Hematopoietic multipotent progenitor cell treated with erythropoietin and hydrocortisone succinate and interleukin-3 and kit ligand, for 15 days (in vitro differentiated cells): ENCODE data around the gene HIF3A.

ENCODE experiments used
- DNase-seq: peaks from one replicate; pipeline ENCODE4 v3.0.0-alpha.2; 2015; ENCODE audit warnings: low spot score

The HIF3A gene

DNA sequence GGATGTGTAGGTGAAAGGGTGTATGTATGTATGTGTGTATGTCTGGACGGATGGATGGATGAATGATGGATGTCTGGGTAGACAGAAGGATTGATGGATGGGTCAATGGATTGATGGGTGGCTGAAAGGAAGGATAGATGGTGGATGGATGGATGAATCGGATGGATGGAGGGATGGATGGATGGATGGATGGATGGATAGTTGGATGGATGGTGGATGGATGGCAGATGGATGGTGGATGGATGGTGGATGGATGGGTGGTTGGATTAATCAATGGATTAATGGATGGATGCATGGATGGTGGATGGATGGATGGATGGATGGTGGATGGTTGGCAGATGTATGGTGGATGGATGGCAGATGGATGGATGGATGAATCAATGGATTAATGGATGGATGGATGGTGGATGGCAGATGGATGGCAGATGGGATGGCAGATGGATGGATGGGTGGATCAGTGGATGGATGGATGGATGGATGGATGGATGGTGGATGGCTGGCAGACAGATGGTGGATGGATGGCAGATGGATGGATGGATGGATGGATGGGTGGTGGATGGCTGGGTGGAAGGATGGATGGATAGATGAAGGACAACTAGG lies 33.6 kb downstream of the HIF3A start:
- DNase-seq = no peak

- no peak for DNase-seq
These were observed 40.6 kb downstream of the HIF3A start for GRCh38 chr19:46337487-46337886.

GRCh38 chr19:46339446-46339845 lies 42.6 kb downstream of the HIF3A start:
- DNase-seq = no peak

DNA sequence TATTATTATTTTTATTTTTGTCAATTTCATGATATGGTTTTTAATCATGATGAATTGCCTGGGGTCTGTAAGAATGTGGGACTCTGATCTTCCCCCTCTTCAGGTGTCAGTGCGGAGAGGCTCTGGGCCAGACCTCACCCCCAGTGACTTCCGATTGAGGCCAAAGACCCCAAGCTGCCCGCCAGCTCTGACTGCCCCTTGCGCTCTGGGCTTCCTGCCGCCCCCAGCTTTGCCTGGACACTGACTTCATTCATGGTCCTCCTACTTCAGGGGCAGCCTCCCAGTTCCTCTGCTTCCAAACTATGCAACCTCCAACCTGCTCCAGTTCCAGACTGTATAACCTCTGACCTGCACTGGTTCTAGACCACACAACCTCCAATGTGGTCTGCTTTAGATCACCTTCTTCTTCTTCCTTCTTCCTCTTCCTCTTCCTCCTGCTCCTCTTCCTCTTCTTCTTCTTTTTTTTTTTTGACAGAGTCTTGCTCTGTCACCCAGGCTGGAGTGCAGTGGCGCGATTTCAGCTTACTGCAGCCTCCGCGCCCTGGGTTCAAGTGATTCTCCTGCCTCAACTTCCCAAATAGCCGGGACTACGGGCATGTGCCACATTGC lies 43.3 kb downstream of the HIF3A start:
- no peak for DNase-seq

- DNase-seq = no peak
These were observed 45.1 kb downstream of the HIF3A start for GRCh38 chr19:46341937-46342336.

DNA sequence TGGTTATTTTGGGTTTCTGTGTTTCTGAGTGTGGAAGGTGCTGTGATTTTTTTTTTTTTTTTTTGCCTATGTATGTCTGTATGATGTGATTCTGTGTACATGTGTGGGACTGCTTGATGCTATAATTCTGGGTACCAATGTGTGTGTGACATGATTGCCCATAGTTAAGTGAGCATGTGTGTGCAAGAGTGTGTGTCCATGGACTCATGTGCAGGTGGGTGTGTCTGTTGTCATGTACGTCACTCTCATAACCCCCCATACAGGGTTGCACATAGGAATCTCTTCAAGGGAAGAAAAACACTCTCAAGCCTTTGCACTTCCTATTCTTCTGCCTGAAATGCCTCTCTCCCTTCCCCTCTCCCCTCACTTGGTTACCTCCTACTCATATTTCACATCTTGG lies 47.5 kb downstream of the HIF3A start:
- no peak for DNase-seq

GRCh38 chr19:46345157-46345556 lies 48.3 kb downstream of the HIF3A start:
- no peak for DNase-seq

DNA sequence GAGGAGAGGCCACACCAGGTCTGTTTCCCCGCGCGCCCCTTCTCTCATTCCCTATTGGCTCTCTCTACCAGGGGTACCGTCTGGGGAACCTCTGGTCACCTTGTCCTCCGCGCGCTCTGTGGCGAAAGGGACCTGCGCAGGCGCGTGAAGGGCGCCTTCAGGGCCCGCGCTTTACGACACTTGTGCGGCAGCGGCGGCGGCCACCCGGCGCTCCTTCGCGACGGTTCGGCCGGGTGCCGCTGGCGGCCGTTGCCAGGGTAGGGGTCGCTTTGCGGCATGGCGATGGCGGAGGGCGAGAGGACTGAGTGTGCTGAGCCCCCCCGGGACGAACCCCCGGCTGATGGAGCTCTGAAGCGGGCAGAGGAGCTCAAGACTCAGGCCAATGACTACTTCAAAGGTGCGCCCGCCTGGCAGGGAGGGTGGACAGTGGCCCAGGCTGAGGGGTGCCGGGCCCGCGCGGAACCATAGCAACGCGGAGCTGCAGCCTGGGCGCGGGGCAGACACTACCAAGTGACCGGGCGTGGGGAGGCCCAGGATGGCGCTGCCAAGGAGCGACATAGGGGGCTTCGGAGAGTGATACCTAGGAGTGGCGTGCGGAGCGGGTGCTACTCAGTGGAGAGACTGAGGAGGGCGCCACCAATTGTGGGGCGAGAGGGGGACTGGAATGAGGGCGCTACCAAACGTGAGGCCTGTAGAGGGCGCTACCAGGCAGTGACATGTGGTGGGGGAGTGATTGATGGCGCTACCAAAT lies 50.2 kb downstream of the HIF3A start, which contains the start of gene PPP5C:
Gene PPP5C, plus strand, starts transcription at position 267 of the 751 bp plus-strand sequence. Its CDS starts 10 bp downstream, at position 277.
- DNase-seq = peak; percentile 83

- no peak for DNase-seq
These were observed 50.7 kb downstream of the HIF3A start for GRCh38 chr19:46347572-46347883.

DNA sequence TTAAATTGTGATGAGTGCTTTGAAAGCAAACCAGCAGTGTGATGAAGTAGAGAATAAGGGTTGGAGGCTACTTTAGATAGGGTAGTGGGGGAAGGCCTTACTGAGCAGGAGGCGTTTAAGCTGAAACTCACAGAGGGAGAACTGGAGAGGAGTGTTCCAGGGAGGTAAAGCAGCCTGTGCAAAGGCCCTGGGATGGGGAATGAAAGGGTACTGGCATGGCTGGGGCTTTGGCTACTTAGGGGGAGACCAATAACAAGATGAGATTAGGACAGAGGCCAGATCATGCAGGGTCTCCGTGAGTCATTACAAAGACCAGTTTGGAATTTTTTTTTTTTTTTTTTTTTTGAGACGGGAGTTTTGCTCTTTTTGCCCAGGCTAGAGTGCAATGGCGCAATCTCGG lies 51.1 kb downstream of the HIF3A start:
- DNase-seq = no peak

GRCh38 chr19:46349311-46349993 lies 52.6 kb downstream of the HIF3A start:
- DNase-seq = no peak

DNA sequence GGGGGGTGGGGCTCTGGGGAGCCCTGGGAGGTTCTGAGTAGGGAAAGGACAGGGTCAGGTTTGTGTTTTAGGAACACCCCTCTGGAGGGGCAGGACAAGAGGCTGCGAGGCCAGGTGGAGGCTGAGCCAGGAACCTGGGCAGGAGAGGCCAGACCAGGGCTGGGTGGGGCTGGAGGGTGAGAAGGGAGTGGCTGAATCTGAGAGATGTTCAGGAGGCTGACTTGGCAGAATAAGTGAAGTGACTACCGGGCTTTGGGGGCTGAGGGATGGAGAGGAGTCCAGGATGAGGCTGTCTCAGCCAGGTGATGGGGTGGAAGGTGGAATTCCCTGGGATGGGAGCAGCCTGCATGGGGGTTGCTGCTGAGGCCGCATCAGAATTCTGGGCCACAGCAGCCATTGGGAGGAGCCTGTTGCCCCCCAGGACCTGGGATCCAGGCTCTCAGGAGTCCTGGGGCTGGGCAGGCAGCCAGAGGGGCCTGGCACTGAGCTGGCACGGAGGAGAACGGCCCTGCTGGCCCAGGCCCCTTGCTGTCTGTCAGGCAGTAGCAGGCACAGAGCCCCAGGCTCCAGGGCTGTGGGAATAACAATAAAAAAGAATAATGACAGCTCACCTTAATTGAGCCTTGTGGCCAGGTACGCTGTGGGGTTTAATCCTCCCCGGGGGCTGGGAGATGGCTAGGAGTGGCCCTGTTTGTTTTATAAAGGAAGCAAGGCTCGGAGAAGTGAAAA lies 53.4 kb downstream of the HIF3A start:
- peak; percentile 27 for DNase-seq

DNA sequence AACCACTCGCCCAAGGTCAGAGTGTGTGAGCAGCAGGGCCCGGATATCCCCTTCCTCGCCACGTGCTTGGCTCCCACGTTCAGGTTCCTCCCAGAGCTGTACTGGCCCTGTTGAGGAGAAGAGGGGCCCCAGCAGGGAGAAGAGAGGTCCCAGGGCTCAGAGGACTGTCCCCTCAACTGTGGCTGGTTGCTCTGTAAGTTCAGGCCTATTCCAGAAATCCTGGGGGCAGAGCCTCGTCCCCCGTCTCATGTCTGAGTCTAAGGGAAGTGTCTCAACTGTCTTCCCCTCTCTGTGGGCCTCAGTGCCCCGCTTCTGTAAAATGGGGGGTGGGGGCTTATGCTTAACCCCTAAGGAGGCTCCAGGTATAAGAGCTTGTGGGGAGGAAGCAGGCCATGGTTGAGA lies 53.9 kb downstream of the HIF3A start:
- DNase-seq = no peak

- DNase-seq = no peak
These were observed 54.6 kb downstream of the HIF3A start for GRCh38 chr19:46351241-46352041.

- DNase-seq = no peak
These were observed 57.1 kb downstream of the HIF3A start for GRCh38 chr19:46353730-46354528.

- DNase-seq = no peak
These were observed 58.6 kb downstream of the HIF3A start for GRCh38 chr19:46355234-46356148.

GRCh38 chr19:46356149-46357055 lies 59.6 kb downstream of the HIF3A start:
- DNase-seq = no peak

- DNase-seq = no peak
These were observed 61.2 kb downstream of the HIF3A start for GRCh38 chr19:46357846-46358583.
